GM19372 (cell line): ENCODE data around the gene ACR.
"Not testable (repeated sequence)": the region's sequence is repeated elsewhere in the genome, so short reads cannot be mapped to it uniquely, and the experiment has no call there.

Experiments used
- ATAC-seq: cut with Tn5 transposase; IDR thresholded peaks from one replicate; pipeline ENCODE4 v1.9.1; 2021; ENCODE audit warnings: mild to moderate bottlenecking, low read depth, moderate library complexity; ENCODE audit not compliant: unreplicated experiment

ACR gene

GRCh38 chr22:50730941-50731661 lies 6.9 kb upstream of the ACR start:
- no peak for ATAC-seq

- ATAC-seq, result no peak
These were observed 6.0 kb upstream of the ACR start for GRCh38 chr22:50731811-50732624.

- no peak for ATAC-seq
These were observed 5.3 kb upstream of the ACR start for GRCh38 chr22:50732681-50733080.

GRCh38 chr22:50733521-50734342 lies 4.3 kb upstream of the ACR start:
- ATAC-seq, result no peak

- no peak for ATAC-seq
These were observed 3.6 kb upstream of the ACR start for GRCh38 chr22:50734343-50734771.

- no peak for ATAC-seq
These were observed 2.8 kb upstream of the ACR start for GRCh38 chr22:50734986-50735738.

GRCh38 chr22:50735739-50736030 lies 2.3 kb upstream of the ACR start:
- ATAC-seq, result no peak

- no peak for ATAC-seq
These were observed 734 bp downstream of the ACR start for GRCh38 chr22:50738649-50739227.

- ATAC-seq, result no peak
These were observed 1.3 kb downstream of the ACR start for GRCh38 chr22:50739279-50739691.

GRCh38 chr22:50739894-50740293 lies 1.9 kb downstream of the ACR start:
- no peak for ATAC-seq

- ATAC-seq, result not testable (repeated sequence)
These were observed 2.7 kb downstream of the ACR start for GRCh38 chr22:50740714-50741113.

- not testable (repeated sequence) for ATAC-seq
These were observed 6.4 kb downstream of the ACR start for GRCh38 chr22:50744424-50744823.

- ATAC-seq, result not testable (repeated sequence)
These were observed 9.5 kb downstream of the ACR start for GRCh38 chr22:50747521-50747920.

GRCh38 chr22:50748630-50749029 lies 10.6 kb downstream of the ACR start:
- not testable (repeated sequence) for ATAC-seq

- not testable (repeated sequence) for ATAC-seq
These were observed 11.5 kb downstream of the ACR start for GRCh38 chr22:50749302-50750074.

GRCh38 chr22:50755251-50755650 lies 17.2 kb downstream of the ACR start:
- ATAC-seq, result not testable (repeated sequence)

GRCh38 chr22:50756406-50756805 lies 18.4 kb downstream of the ACR start:
- ATAC-seq, result not testable (repeated sequence)

GRCh38 chr22:50756949-50757491 lies 19.0 kb downstream of the ACR start:
- ATAC-seq, result not testable (repeated sequence)
